GM18951 (cell line): ENCODE data around the gene TARBP2.

Source experiments
- POLR2A ChIP-seq: IDR thresholded peaks from 4 replicates; pipeline ENCODE4 v1.6.1; 2011; ENCODE audit warnings: mild to moderate bottlenecking; ENCODE audit not compliant: insufficient read length, insufficient read depth; ENCODE audit errors: extremely low read depth
- in situ Hi-C: fragments of 300-500 bp; cut with MboI; formaldehyde crosslinking; loops from one replicate; pipeline ENCODE4 v1.12.0; 2022; ENCODE audit warnings: low sequenced_read_pairs, mixed read lengths, inconsistent platforms; ENCODE audit not compliant: unreplicated experiment

Gene TARBP2

DNA sequence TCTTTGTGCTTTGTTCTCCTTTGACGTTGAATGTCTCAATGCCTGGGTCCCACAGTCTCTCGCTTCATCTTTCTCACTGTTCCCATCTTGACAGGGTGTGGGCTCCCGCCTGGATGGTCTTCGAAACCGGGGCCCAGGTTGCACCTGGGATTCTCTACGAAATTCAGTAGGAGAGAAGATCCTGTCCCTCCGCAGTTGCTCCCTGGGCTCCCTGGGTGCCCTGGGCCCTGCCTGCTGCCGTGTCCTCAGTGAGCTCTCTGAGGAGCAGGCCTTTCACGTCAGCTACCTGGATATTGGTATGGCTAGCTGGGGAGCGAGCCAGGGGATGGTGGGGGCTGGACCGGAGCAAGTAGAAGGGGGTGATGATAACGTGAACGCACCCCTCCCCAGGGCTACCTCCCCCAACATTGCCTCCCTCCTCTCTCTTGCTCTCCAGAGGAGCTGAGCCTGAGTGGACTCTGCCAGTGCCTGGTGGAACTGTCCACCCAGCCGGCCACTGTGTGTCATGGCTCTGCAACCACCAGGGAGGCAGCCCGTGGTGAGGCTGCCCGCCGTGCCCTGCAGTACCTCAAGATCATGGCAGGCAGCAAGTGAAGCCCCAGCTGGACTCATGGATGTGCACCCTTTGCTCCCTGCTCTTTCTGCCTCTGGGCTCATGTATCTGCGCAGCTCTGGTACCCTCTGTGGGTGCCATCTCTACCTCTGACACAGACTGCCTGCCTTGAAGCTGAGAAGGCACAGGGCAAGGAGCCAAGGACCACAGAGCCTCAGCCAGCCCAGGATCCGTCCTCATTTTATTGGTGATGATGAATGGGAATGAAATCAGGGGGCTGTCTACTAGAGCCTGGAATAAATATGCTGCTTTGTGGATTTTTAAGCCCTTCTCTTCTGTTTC, 4.7 kb downstream of the TARBP2 start:
- no peak for TF ChIP-seq POLR2A
- in situ Hi-C loops: no loop called here

DNA sequence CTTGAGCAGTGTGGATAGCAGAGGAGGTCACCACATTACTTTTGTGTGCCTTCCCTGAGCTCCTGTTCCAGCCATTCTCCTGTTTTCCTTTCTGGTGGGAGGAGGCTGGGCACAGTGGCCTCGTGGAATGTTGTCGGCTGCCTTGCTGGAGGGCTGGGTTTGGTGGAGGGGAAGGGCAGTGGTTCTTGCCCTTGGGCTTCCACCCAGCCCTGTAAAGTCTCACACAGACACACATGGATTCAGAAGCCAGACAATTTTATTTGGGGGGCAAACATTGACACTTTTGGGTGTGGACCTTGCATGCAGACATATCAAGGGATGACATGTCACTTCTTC, 5.3 kb downstream of the TARBP2 start:
- TF ChIP-seq POLR2A: no peak
- in situ Hi-C loops: no loop called here

DNA sequence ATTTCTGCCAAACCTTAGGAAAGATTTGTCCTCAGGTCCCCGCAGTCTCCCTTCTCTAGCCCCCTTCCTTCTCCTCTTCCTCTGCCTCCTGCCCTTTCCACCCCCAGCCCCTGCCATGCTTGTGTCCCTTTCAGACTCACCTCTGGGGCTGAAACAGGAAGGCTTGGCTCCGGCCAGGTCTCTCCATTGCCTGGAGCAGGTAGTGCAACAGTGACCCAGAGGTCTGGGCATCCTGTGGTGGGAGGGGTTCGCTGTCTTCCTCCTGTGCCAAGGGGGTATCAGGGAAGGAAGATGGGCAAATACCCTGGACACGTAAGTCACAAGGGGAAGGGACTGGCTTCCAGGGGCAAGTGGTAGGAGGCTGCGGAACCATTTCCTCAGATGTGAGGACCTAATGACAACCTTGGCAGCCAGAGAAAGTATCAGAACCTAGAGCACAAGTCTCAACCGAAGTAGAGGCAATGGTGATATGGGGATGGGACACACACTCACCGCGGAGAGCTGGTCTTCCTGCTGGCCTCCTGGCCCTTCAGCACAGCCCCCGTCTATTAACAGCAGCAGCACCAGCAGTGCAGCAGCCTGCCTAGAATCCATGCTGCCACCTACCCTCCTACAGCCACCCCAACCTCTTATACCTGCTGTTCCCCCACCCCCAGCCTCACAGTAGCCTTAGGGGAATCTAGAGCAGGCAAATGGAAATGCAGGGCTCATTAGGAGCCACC, 6.0 kb downstream of the TARBP2 start, which contains the start of gene NPFF:
NPFF (minus strand) TSS at position 604 of the 722 bp plus-strand sequence; CDS start at position 594, 10 bp downstream.
- in situ Hi-C loops: no loop called here
- no peak for TF ChIP-seq POLR2A

DNA sequence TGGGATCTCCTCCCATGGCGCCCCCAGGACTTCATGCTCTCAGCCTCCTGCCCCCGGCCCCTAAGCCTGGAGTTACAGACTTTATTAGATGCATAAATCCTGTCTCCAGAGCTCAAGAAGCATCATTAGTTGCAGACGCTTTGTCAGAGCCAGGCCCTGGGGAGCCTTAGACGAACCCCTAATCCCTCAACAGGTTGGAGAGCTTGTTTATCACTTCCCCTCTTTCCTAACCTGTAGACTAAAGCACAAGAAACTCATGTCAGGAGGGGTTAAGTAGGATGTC, 6.5 kb downstream of the TARBP2 start:
- in situ Hi-C loops: no loop called here
- no peak for TF ChIP-seq POLR2A

DNA sequence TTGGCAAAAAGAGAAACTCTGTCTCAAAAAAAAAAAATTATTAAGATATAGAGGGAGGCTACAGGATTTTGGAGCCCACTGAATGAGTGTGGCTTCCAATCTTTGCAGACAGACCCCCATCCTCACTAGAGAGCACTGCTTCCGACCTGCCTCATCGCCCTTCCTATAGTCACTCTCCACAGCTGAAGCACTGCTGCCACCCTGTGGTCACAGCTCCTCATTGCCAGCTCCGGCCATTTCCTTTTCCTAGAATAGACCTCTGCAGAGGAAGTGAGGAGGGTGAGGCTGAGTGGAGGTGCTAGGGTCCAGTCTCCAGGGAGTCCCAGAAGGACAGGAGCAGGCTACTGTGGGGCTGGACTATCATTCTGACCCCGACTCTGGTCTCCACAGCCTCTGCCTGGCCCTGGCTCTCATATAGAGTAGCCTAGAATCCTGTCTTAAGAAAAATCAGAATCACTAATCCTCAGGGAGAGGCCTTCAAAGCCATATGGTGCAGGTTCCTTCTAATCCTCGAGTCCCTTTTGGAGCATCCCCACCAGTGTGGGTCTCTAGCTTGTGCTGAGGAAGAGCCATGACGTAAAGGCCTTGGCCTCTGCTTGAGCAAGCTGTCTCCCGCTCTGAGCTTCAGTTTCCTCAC, 7.6 kb downstream of the TARBP2 start:
- TF ChIP-seq POLR2A: no peak
- in situ Hi-C loops: no loop called here

DNA sequence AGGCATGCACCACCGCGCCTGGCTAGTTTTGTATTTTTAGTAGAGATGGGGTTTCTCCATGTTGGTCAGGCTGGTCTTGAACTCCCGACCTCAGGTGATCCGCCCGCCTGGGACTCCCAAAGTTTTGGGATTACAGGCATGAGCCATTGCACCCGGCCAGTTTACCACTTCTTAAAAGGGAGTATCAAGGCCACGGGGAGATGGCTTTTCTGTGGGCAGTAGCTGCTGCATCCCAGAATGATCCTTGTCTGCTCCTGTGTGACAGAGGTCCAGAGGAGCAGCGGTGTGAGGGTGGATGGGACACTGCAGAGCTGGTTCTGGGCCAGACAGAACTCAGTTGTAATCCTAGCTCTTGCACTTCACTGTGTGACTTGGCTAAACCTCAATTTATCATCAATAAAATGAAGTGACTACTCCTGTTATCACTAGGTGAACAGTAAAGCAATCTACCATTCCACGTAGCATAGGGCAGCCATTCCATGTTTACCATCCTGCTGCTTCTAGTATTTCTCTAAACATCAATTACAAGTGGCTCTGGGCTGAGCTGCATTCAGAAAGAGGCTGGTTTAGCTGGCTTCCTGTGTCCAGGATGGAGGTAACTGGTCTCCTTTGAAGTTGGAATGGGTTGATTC, 9.2 kb downstream of the TARBP2 start:
- in situ Hi-C loops: no loop called here
- TF ChIP-seq POLR2A: no peak

DNA sequence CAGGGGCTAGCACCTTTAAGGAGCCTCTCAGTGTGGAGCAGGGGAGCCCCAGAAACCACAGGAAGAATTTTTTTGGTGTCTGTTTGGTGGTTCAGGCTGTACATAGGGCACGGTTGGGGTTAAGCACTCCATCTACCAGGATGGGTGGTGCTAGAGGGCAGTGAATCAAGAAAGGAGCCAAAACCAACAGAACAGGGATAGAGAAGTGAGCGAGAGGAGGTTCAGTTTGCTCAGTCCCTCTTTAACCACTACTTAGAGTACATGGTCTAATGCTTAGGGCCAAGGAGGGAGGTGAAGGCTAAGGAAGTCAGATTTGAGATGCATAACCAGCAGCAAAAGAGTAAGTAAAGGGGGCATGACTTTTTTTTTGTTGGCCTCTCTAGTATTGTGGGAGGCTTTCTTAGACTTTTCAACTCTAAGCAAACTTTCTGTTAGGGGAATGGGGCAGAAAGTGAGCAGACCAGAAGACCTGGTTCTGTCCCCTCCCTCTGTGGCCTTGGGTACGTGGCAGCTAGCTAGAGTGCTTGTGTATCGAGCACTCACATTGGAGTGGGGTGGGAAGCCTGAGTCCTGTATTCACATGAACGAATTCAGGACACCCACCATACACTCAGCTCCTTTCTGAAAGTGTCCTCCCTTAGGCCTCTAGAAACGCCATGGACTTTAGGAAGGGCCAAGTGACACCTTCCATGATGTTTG, 12.8 kb downstream of the TARBP2 start:
- TF ChIP-seq POLR2A: no peak
- in situ Hi-C loops: no loop called here

DNA sequence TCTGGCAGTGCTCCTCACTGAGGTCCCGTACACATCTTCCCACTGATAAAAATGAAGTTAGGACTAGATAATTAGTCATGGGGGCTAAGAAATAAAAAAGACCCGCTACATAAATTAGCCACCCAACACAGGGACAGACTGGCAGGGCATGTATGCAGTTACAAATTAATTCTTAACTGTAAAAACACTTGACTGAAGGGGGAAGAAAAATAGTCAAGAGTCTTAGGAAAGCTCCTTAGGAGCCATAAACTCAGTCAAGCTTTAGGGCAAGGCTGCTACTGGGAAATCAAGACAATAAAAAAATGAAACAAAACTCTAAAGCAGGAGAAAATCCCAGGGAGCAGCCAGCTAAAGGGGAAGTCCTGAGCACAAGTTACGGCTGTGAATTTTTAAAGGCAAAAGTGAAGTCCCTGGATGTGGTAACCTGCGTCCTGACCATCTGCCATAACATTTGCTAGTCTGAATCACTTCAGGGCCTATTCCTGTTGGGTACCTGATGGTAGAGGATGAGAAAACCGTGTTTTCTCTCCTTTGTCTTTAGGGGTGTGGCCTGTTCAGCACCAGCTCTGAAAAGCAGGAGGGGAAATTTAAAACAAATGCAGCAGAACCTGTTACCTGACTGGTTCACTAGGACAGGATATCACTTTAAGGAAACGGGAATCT, 13.7 kb downstream of the TARBP2 start:
- no peak for TF ChIP-seq POLR2A
- in situ Hi-C loops: no loop called here

DNA sequence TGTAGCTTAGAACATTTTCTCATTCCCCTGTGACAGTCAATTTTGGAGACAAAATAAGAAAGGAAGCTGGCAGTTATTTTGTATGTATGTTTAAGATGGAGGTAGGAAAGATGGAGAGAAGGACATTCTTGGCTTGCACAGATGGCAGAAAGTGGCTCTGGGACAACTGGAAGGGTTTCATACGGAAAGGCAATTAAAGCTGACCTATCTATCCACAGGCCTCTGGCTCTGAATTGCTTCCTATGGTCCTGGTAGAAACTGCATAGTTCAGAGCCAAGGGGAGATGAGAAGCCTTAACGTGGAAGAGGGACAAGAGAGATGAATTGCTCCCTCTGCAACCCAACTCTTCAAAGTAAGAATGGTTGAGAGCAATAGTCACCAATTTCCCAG, 14.2 kb downstream of the TARBP2 start:
- in situ Hi-C loops: no loop called here
- no peak for TF ChIP-seq POLR2A

DNA sequence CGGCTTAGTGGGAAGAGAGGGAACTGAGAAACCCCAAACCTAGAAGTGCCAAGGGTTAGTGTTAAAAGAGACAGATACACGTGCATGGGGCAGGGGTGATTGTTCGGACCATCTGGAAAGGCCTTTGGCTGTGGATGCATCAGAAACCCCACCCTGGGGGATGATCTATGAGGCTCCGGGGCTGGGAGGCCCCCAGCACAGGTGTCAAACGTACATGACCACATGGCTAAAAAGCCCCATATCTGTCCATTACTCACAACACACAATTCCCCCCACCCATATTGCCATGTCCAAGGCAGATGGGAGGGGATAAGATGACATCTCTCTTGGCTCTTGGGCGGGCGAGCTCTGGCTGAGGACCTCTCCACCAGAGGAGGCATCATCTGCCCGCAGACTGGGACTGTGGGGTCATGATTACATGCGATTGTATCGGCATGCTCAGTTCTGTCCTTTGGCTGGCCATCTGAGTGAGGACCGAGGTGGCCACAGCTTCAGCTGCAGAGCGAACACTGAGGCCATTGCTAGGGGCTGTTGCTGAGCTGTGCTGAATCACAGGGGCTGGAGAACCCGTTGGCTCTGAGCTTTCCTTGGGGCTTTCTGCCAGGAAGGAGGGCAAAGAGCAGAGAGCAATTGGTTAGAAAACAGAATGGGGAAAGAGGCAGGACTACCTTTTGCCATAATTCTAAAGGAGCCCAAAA, 15.8 kb downstream of the TARBP2 start:
- in situ Hi-C loops: no loop called here
- TF ChIP-seq POLR2A: no peak

DNA sequence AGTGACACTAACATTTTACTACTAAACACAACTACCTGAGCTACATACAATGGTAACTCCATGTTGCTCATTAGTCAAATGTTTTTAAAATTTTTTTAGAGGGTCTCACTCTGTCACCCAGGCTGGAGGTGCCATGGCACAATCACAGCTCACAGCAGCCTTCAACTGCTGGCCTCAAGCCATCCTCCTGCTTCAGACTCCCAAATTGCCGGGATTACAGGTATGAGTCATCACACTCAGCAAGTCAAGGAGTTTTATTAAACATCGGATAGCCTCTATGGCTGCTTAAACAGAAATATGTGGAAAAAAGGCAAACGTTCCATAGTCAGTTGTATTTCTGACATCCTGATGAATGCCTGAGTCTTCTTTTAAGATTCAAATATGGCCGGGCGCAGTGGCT, 17.3 kb downstream of the TARBP2 start:
- no peak for TF ChIP-seq POLR2A
- in situ Hi-C loops: no loop called here

DNA sequence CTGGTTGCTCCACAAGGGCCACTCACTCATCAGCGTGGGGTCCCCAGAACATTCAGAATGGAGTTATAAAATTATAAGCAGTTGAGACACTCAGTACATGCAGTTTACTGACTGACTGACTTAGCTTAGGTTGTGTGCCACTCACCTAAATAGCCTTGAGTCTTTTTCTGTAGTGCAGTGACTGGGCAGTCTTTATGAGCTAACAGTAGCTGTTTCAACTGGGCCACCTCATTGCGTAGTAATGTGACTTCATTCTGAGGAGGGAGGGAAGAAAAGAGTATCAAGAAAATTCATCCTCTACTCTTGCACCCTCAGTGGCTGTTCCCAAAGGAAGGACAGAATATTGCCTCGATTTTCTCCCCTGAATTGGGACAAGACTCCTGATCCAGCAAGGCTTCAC, 22.0 kb downstream of the TARBP2 start:
- in situ Hi-C loops: no loop called here
- TF ChIP-seq POLR2A: no peak

DNA sequence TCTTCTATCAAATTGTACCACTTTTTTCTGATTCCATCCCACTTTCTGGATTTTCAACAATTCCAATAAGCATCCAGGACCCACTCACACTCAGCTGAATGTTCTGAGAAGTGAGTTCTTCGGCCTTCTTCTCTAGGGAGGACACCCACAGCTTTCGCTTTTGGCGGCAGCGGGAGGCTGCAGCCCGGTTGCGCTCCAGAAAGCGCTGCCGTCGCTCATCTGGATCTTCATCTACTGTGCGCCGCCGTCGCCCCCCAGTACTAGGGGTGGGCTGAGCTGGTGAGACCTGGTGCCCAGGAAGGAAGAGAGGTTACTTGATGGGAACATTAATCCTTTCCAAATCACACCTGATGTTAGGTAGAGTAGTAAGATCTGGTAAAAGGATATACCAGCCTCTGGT, 23.4 kb downstream of the TARBP2 start:
- in situ Hi-C loops: no loop called here
- no peak for TF ChIP-seq POLR2A
